ENCODE results near the gene RBM28.
A peak's percentile ranks its signal among the peaks of the same experiment; 100 is the strongest.

Gene RBM28

DNA sequence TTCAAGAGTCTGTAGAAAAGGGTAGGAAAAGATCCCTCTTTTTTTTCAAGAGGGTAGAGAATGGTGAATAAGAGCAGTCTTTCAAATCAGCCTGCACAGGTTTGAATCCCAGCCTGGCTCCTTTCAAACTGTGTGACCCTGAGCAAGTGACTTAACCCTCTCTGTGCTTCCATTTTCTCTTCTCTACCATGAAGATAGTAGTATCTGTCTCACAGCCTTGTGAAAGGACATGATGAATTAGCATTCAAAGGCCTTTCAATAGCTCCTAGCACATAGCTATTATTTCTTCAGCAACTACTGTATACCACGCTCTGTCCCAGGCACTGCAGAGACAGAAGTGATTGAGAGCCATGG lies 77.2 kb downstream of the RBM28 start:
- Histone ChIP-seq H3K9me3 (ENCODE audit: control insufficient read depth, insufficient read depth, low read depth, low read length) (no peaks in the 10 kb centered on the region), H3K36me3 (ENCODE audit: control insufficient read depth in 2 of 2, insufficient read depth in 1 of 2, low read length in 2 of 2) (no peaks in the 10 kb centered on the region), H3K27ac (ENCODE audit: extremely low read depth, low read depth, low read length) (no peak overlapping the region), H3K4me3 (ENCODE audit: low read depth, low read length) (no peak overlapping the region), H3K4me1 (ENCODE audit: control insufficient read depth, insufficient read depth, low read length) (no peaks in the 10 kb centered on the region)
- ChIA-PET CTCF (interaction anchor here (0.7 to 1.3 kb wide), 2 partner anchors 14 to 80 kb away, joined by 4 read pairs; no protein-coding TSS in a partner anchor), POLR2A (no interaction called here)
- peak; percentile 87 for TF ChIP-seq ZNF664 (tag by site-specific recombination; IDR thresholded peaks at IDR 0.05)
- no peak for TF ChIP-seq ZNF701 (tag by site-specific recombination; IDR thresholded peaks at IDR 0.05)

- H3K4me1 ChIP-seq (ENCODE audit: control insufficient read depth, insufficient read depth, low read length): no peaks in the 10 kb centered on the region
- H3K4me3 ChIP-seq (ENCODE audit: low read depth, low read length): no peak overlapping the region
- H3K27ac ChIP-seq (ENCODE audit: extremely low read depth, low read depth, low read length): no peak overlapping the region
- ChIA-PET CTCF (no interaction called here), POLR2A (no interaction called here)
- H3K36me3 ChIP-seq (ENCODE audit: control insufficient read depth in 2 of 2, insufficient read depth in 1 of 2, low read length in 2 of 2): no peaks in the 10 kb centered on the region
- no peak for TF ChIP-seq SCRT1 (tag by site-specific recombination; IDR thresholded peaks at IDR 0.05; ENCODE audit: borderline replicate concordance)
- TF ChIP-seq ZIC2 (tag by site-specific recombination; IDR thresholded peaks at IDR 0.05): 0 out of 2 replicates have a peak, but pooled peaks have one; percentile 15
- H3K9me3 ChIP-seq (ENCODE audit: control insufficient read depth, insufficient read depth, low read depth, low read length): no peaks in the 10 kb centered on the region
Measured at GRCh38 chr7:128265906-128266300, 77.8 kb downstream of the RBM28 start.

- H3K27ac ChIP-seq (ENCODE audit: extremely low read depth, low read depth, low read length): no peak overlapping the region
- no peaks in the 10 kb centered on the region for H3K9me3 ChIP-seq (ENCODE audit: control insufficient read depth, insufficient read depth, low read depth, low read length)
- ChIA-PET POLR2A (interaction anchor here (0.7 kb wide), 1 partner anchor 435 kb away, joined by 3 read pairs; no protein-coding TSS in a partner anchor), CTCF (no interaction called here)
- no peaks in the 10 kb centered on the region for H3K36me3 ChIP-seq (ENCODE audit: control insufficient read depth in 2 of 2, insufficient read depth in 1 of 2, low read length in 2 of 2)
- H3K4me1 ChIP-seq (ENCODE audit: control insufficient read depth, insufficient read depth, low read length): no peaks in the 10 kb centered on the region
- TF ChIP-seq ZNF510 (tag by site-specific recombination; IDR thresholded peaks at IDR 0.05; ENCODE audit: insufficient replicate concordance) (no peak), ZNF571 (tag by site-specific recombination; IDR thresholded peaks at IDR 0.05) (no peak), TRIM28 (IDR thresholded peaks at IDR 0.05; ENCODE audit: borderline replicate concordance, low read length) (no peak), ZSCAN30 (tag by site-specific recombination; IDR thresholded peaks at IDR 0.05) (no peak), ZNF624 (tag by site-specific recombination; IDR thresholded peaks at IDR 0.05) (no peak)
- TF ChIP-seq, protein P1, sequence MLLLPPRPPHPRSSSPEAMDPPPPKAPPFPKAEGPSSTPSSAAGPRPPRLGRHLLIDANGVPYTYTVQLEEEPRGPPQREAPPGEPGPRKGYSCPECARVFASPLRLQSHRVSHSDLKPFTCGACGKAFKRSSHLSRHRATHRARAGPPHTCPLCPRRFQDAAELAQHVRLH (tag by site-specific recombination; IDR thresholded peaks at IDR 0.05): no peak
- H3K4me3 ChIP-seq (ENCODE audit: low read depth, low read length): no peak overlapping the region
Measured at GRCh38 chr7:128265156-128265905, 78.4 kb downstream of the RBM28 start.

DNA sequence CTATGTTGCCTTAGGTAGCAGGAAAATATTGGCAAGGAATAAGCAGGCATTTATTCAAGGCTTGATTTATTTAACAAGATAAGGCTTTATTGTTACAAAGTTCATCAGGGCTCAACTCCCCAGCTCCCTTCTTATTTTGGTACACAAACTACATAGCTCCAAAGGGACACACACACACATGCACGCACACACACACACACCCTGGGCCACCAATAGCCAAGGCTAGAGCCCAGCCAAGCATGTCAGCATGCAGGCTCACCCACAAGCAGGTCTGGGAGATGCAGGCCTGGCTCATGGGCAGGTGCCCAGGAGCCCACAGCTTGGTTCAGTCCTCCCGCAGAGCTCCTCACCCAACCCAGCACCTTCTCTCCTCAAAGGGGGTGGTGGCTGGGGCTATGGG lies 79.2 kb downstream of the RBM28 start:
- ChIA-PET CTCF (no interaction called here), POLR2A (interaction anchor here (0.7 kb wide), 1 partner anchor 435 kb away, joined by 3 read pairs; no protein-coding TSS in a partner anchor)
- Histone ChIP-seq H3K4me3 (ENCODE audit: low read depth, low read length) (no peak overlapping the region), H3K27ac (ENCODE audit: extremely low read depth, low read depth, low read length) (no peak overlapping the region), H3K4me1 (ENCODE audit: control insufficient read depth, insufficient read depth, low read length) (no peaks in the 10 kb centered on the region), H3K36me3 (ENCODE audit: control insufficient read depth in 2 of 2, insufficient read depth in 1 of 2, low read length in 2 of 2) (no peaks in the 10 kb centered on the region), H3K9me3 (ENCODE audit: control insufficient read depth, insufficient read depth, low read depth, low read length) (no peaks in the 10 kb centered on the region)
- TF ChIP-seq GLIS1 (tag by site-specific recombination; IDR thresholded peaks at IDR 0.05) (no peak), ZNF394 (tag by site-specific recombination; IDR thresholded peaks at IDR 0.05; ENCODE audit: borderline replicate concordance) (no peak), ZNF10 (tag by site-specific recombination; IDR thresholded peaks at IDR 0.05) (no peak), MZF1 (tag by site-specific recombination; IDR thresholded peaks at IDR 0.05; ENCODE audit: borderline replicate concordance) (no peak), ZNF843 (tag by site-specific recombination; IDR thresholded peaks at IDR 0.05) (no peak), ZNF174 (tag by site-specific recombination; IDR thresholded peaks at IDR 0.05) (no peak), SETDB1 (IDR thresholded peaks at IDR 0.05; ENCODE audit: insufficient read length, low read length) (no peak), ZNF623 (tag by site-specific recombination; IDR thresholded peaks at IDR 0.05) (no peak), ZNF2 (tag by site-specific recombination; IDR thresholded peaks at IDR 0.05) (no peak), PATZ1 (tag by site-specific recombination; IDR thresholded peaks at IDR 0.05) (no peak), ZNF701 (tag by site-specific recombination; IDR thresholded peaks at IDR 0.05) (no peak), ZNF157 (tag by site-specific recombination; IDR thresholded peaks at IDR 0.05) (no peak), ZNF488 (tag by site-specific recombination; IDR thresholded peaks at IDR 0.05) (no peak), ZNF19 (tag by site-specific recombination; IDR thresholded peaks at IDR 0.05; ENCODE audit: low read depth) (no peak)

All from HEK293 (cell line).